SJSA1 (cell line): ENCODE measurements around the gene CABP2. TPM values are rescaled to one million over a fixed set of nuclear protein-coding genes. Genes with fewer than 3 reads are reported as not detected.
"Not testable (repeated sequence)": the region's sequence is repeated elsewhere in the genome, so short reads cannot be mapped to it uniquely, and the experiment has no call there.

Source experiments
- DNase-seq, 2 experiments: peaks; one replicate each; pipeline ENCODE4 v3.0.0-alpha.2; 2015 to 2020; ENCODE audit warnings: low spot score in 2 of 2, low read depth in 1 of 2
- H3K27ac ChIP-seq: fragments of 250-450 bp; sonication (Bioruptor Pico); 2 replicates; pipeline ENCODE4 v1.5.1; 2020; ENCODE audit warnings: mild to moderate bottlenecking, moderate library complexity
- H3K27me3 ChIP-seq: fragments of 250-450 bp; sonication (Bioruptor Pico); replicated peaks from 2 replicates; pipeline ENCODE4 v1.5.1; 2020; ENCODE audit warnings: mild to moderate bottlenecking, moderate library complexity
- H3K36me3 ChIP-seq: fragments of 250-450 bp; sonication (Bioruptor Pico); 2 replicates; pipeline ENCODE4 v1.5.1; 2020; ENCODE audit warnings: mild to moderate bottlenecking
- H3K4me1 ChIP-seq: fragments of 250-450 bp; sonication (Bioruptor Pico); replicated peaks from 2 replicates; pipeline ENCODE4 v1.6.1; 2021; ENCODE audit warnings: mild to moderate bottlenecking
- H3K4me3 ChIP-seq: fragments of 250-450 bp; sonication (Bioruptor Pico); 2 replicates; pipeline ENCODE4 v1.5.1; 2020; ENCODE audit warnings: mild to moderate bottlenecking
- H3K9me3 ChIP-seq: fragments of 250-450 bp; sonication (Bioruptor Pico); replicated peaks from 2 replicates; pipeline ENCODE4 v1.5.1; 2020; ENCODE audit warnings: mild to moderate bottlenecking
- total RNA-seq: library from RNA; depleted of rRNA; stranded (reverse); fragments of >200 nt; shearing (Covaris generic); gene quantifications from 2 replicates; pipeline ENCODE4 v1.2.3, GENCODE V29; 2014

Gene CABP2
- total RNA-seq, 1 experiment from 2014 or later, result not detected

- no peaks in the 10 kb centered on the region for H3K4me1 ChIP-seq
- no peak for DNase-seq
- no peak overlapping the region for H3K27ac ChIP-seq
- H3K4me3 ChIP-seq, result no peak overlapping the region
- H3K9me3 ChIP-seq, result peaks cover 24% of the 10 kb centered on the region
- peaks cover 41% of the 10 kb centered on the region for H3K27me3 ChIP-seq
- H3K36me3 ChIP-seq, result no peaks in the 10 kb centered on the region
Observed at GRCh38 chr11:67528376-67528775, 5.1 kb upstream of the CABP2 start.

- DNase-seq, result no peak
- H3K36me3 ChIP-seq, result no peaks in the 10 kb centered on the region
- H3K4me1 ChIP-seq, result no peaks in the 10 kb centered on the region
- peaks cover 35% of the 10 kb centered on the region for H3K27me3 ChIP-seq
- H3K27ac ChIP-seq, result no peak overlapping the region
- no peak overlapping the region for H3K4me3 ChIP-seq
- peaks cover 8% of the 10 kb centered on the region; the same call in 1 of the 2 replicates for H3K9me3 ChIP-seq
Observed at GRCh38 chr11:67525275-67525976, 2.2 kb upstream of the CABP2 start.

- Histone ChIP-seq H3K27ac (no peak overlapping the region), H3K4me1 (no peaks in the 10 kb centered on the region), H3K36me3 (no peaks in the 10 kb centered on the region), H3K27me3 (peaks cover 27% of the 10 kb centered on the region), H3K4me3 (no peak overlapping the region), H3K9me3 (peaks cover 5% of the 10 kb centered on the region; the same call in 1 of the 2 replicates)
- no peak for DNase-seq
Observed at GRCh38 chr11:67524480-67524808, 1.2 kb upstream of the CABP2 start.

GRCh38 chr11:67523556-67524479 lies 572 bp upstream of the CABP2 start:
- no peaks in the 10 kb centered on the region for H3K36me3 ChIP-seq
- no peaks in the 10 kb centered on the region for H3K4me1 ChIP-seq
- H3K27ac ChIP-seq, result no peak overlapping the region
- H3K4me3 ChIP-seq, result no peak overlapping the region
- H3K9me3 ChIP-seq, result peaks cover 5% of the 10 kb centered on the region; the same call in 1 of the 2 replicates
- no peak for DNase-seq
- H3K27me3 ChIP-seq, result peaks cover 21% of the 10 kb centered on the region

- H3K27ac ChIP-seq, result no peak overlapping the region
- no peaks in the 10 kb centered on the region for H3K9me3 ChIP-seq
- H3K4me3 ChIP-seq, result no peak overlapping the region
- peaks cover 14% of the 10 kb centered on the region for H3K27me3 ChIP-seq
- no peaks in the 10 kb centered on the region for H3K4me1 ChIP-seq
- DNase-seq, result no peak
- no peaks in the 10 kb centered on the region for H3K36me3 ChIP-seq
Observed at GRCh38 chr11:67522338-67522737, 908 bp downstream of the CABP2 start.

- Histone ChIP-seq H3K36me3 (no peaks in the 10 kb centered on the region), H3K4me3 (no peak overlapping the region), H3K9me3 (no peaks in the 10 kb centered on the region), H3K27ac (no peak overlapping the region), H3K4me1 (no peaks in the 10 kb centered on the region), H3K27me3 (peaks cover 14% of the 10 kb centered on the region)
- no peak for DNase-seq
Observed at GRCh38 chr11:67521924-67522323, 1.3 kb downstream of the CABP2 start.

- Histone ChIP-seq H3K4me1 (no peaks in the 10 kb centered on the region), H3K9me3 (no peaks in the 10 kb centered on the region), H3K4me3 (no peak overlapping the region), H3K27me3 (peaks cover 14% of the 10 kb centered on the region), H3K36me3 (no peaks in the 10 kb centered on the region), H3K27ac (no peak overlapping the region)
- DNase-seq, result no peak
Observed at GRCh38 chr11:67520856-67521824, 2.1 kb downstream of the CABP2 start.

- Histone ChIP-seq H3K27me3 (peaks cover 27% of the 10 kb centered on the region), H3K9me3 (no peaks in the 10 kb centered on the region), H3K4me1 (no peaks in the 10 kb centered on the region), H3K4me3 (no peak overlapping the region), H3K27ac (no peak overlapping the region), H3K36me3 (no peaks in the 10 kb centered on the region)
- DNase-seq, result peak in 1 of 2 experiments; percentile 59
Observed at GRCh38 chr11:67519726-67520125, 3.5 kb downstream of the CABP2 start.

GRCh38 chr11:67517784-67518552 lies 5.3 kb downstream of the CABP2 start:
- Histone ChIP-seq H3K4me3 (no peak overlapping the region), H3K27me3 (peaks cover 34% of the 10 kb centered on the region), H3K9me3 (no peaks in the 10 kb centered on the region), H3K27ac (no peak overlapping the region), H3K36me3 (no peaks in the 10 kb centered on the region), H3K4me1 (no peaks in the 10 kb centered on the region)
- DNase-seq, result no peak

- H3K4me1 ChIP-seq, result no peaks in the 10 kb centered on the region
- no peaks in the 10 kb centered on the region for H3K36me3 ChIP-seq
- H3K27ac ChIP-seq, result no peak overlapping the region
- peaks cover 33% of the 10 kb centered on the region for H3K27me3 ChIP-seq
- DNase-seq, result no peak
- H3K4me3 ChIP-seq, result no peak overlapping the region
- H3K9me3 ChIP-seq, result no peaks in the 10 kb centered on the region
Observed at GRCh38 chr11:67516806-67517205, 6.4 kb downstream of the CABP2 start.

- H3K4me3 ChIP-seq, result no peak overlapping the region
- DNase-seq, result no peak
- peaks cover 36% of the 10 kb centered on the region for H3K27me3 ChIP-seq
- H3K9me3 ChIP-seq, result no peaks in the 10 kb centered on the region
- H3K4me1 ChIP-seq, result peaks cover 1% of the 10 kb centered on the region
- H3K27ac ChIP-seq, result no peak overlapping the region
- H3K36me3 ChIP-seq, result no peaks in the 10 kb centered on the region
Observed at GRCh38 chr11:67514116-67514515, 9.1 kb downstream of the CABP2 start.

GRCh38 chr11:67511558-67511957 lies 11.7 kb downstream of the CABP2 start:
- not testable (repeated sequence) for H3K9me3 ChIP-seq, H3K27ac ChIP-seq, H3K4me3 ChIP-seq, DNase-seq
- Histone ChIP-seq H3K36me3 (peaks cover 16% of the 10 kb centered on the region), H3K27me3 (peaks cover 36% of the 10 kb centered on the region), H3K4me1 (peaks cover 20% of the 10 kb centered on the region)

- no peak overlapping the region for H3K4me3 ChIP-seq
- H3K4me1 ChIP-seq, result peaks cover 33% of the 10 kb centered on the region
- H3K27me3 ChIP-seq, result peaks cover 25% of the 10 kb centered on the region
- H3K27ac ChIP-seq, result no peak overlapping the region
- DNase-seq, result no peak
- H3K9me3 ChIP-seq, result no peaks in the 10 kb centered on the region
- peaks cover 27% of the 10 kb centered on the region for H3K36me3 ChIP-seq
Observed at GRCh38 chr11:67510023-67510345, 13.3 kb downstream of the CABP2 start.
